SKM-1 (cell line): ENCODE data around the gene TGFBR1.

ENCODE experiments used
- DNase-seq: peaks from one replicate; lab custom pipeline; 2025; ENCODE audit not compliant: unreplicated experiment; lab: John Stamatoyannopoulos, UW

TGFBR1 gene

DNA sequence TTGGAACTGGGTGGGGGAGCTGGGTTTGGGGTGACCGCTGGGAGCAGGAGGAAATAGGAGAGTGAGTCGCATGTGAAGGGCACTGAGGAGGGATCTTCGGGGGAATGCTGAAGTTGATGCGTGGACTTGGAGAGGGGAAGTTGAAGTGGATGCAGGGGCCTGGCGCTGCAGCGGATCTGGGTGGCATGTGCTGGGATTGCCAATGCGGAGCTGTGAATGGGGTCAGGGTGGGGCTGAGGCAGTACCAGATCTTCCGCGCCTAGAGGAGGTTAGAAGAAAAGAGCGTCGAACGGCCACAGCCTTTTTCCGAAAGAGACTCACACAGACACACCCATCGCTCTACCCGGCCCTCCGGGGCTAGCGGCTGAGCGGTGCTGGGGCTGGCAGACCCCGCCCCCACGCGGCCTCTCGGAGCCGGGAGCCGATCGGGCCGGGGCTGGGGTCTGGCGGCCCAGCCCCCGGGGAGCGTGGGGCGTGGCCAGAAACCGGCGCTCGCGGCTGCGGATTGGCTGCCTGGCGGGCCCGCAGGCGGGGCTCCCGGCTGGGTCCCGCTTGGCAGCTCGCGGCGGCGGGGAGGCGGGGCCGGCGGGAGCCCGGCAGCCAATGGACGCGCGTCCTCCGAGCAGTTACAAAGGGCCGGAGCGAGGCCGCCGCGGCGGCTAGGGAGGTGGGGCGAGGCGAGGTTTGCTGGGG lies at the start of gene TGFBR1:
TGFBR1 (plus strand) TSS at position 655 of the 693 bp plus-strand sequence. CDS start 93 bp downstream, outside the sequence.
- DNase-seq, result peak; percentile 32

- DNase-seq, result no peak
Measured at GRCh38 chr9:99055384-99055783, 49.5 kb upstream of the TGFBR1 start.

DNA sequence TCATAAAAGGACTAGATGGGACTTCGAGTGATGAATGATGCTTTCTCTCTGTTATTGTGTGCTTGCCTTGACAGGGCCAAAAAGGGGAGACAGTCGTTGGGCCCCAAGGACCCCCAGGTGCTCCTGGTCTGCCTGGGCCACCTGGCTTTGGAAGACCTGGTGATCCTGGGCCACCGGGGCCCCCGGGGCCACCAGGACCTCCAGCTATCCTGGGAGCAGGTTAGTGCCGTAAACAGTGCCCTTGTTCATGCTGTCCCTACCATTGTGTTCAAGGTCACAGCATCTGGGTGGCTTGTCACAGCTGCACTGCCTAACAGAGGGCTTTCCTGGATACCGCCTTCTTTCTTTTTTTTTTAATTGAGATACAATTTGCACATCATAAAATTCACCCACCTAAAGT lies 48.7 kb upstream of the TGFBR1 start:
- DNase-seq, result no peak

DNA sequence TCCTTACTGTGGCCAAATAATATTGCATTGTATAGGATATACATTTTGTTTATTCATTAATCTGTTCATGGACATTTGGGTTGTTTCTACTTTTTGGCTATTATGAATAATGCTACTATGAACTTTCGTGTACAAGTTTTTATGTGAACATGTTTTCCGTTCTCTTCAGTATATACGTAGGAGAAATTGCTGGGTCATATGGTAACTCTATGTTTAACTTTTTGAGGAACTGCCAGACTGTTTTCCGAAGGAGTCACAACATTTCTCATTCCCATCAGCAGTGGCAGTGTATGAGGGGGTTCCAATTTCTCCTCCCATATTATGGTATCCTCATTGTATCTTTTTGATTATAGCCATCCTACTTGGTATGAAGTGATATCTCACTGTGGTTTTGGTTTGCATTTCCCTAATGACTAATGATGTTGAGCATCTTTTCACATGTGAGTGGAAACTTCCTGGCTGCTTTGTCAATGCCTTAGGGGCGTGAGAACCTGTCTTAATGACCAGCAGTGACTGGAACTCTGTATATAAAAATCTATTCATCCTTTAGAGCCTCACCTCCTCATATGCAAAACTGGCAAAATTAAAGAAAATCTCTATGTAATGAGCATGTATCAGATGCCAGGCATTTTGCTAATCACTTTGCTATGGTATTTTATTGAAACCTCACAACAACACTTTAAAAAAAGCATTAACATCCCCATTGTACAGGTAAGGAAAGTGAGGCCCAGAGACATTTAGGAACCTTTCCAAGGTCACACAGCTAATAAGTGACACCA lies 47.8 kb upstream of the TGFBR1 start:
- DNase-seq, result no peak

- DNase-seq, result peak; percentile 54
Measured at GRCh38 chr9:99057665-99058625, 47.0 kb upstream of the TGFBR1 start.

DNA sequence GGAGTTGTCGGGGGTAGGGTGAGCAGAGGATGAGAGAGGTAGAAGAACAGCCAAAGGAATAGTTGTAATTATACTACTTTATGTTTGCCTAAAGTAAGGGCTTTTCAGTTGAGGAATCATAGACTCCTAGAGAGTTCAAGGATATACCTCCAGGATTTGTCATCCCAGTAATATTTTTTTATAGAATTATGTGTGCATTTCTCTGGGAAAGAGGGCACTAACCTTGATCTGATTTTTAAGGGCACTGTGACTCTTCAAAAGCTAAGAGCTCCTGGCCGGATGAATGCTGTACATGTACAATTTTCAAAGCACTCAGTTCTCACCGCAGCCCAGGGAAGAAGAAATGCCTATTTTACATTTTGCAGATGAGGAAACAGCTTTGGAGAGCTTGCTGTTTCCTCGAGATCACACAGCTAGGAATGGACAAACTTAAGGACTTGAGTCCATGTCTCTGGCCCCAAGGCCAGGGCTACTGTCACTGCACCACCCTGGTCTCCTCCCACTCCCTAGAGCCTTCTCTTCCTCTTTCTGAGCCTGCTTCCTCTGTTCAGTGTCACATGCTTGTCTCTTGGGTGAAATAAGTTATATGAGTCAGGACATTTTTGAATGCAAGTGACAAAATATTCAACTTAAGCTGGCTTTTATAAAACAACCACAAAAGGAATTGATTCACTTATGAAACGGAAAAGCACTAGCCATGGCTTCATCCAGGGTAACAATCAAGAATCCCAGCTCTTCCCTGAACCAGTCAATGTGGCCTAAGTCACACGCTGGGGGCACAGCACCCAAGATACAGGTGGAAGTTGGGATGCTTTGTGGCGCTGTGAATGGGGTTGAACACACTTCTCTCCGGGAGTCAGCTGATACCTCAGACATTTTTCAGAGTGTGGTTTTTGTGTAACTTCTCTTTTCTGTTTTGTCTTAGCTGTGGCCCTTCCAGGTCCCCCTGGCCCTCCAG lies 45.7 kb upstream of the TGFBR1 start:
- peak; percentile 33 for DNase-seq

GRCh38 chr9:99060621-99061020 lies 44.3 kb upstream of the TGFBR1 start:
- no peak for DNase-seq

DNA sequence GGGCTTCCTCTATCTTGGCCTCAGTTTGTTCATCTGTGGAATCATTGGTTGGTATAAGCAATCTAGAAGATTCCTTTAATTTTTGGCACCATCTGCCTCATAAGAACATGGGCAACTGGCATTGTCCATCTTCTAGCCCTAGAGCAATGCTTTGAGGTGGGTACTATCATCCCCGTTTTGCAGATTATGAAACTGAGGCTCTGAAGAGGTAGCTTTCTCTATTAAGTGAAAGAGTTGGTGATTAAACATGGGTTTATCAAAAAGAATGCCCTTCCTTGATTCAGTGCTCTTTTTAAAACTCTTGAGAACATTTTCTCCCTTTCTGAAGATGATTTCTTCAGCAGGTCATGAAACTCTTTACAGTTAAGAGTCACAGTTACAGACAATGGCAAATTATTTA lies 42.4 kb upstream of the TGFBR1 start:
- DNase-seq, result no peak

DNA sequence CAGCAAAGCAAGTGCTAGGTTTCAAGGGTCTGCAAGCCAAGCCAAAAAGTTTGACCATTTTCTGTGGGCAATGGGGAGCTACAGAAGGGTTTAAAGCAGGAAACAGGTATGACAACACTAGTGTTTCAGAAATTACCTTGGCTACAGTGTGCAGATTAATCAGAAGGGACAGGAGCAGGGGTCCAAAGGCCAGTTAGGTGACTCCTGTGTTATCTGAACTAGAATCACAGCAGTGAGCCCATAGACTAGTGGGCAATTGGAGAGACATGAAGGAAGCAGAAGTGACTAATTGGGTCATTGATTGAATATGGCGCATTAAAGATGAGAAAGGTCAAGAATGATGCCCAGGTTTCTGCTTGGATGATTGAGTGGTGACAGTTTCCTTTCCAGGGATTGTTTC lies 41.4 kb upstream of the TGFBR1 start:
- DNase-seq, result no peak

DNA sequence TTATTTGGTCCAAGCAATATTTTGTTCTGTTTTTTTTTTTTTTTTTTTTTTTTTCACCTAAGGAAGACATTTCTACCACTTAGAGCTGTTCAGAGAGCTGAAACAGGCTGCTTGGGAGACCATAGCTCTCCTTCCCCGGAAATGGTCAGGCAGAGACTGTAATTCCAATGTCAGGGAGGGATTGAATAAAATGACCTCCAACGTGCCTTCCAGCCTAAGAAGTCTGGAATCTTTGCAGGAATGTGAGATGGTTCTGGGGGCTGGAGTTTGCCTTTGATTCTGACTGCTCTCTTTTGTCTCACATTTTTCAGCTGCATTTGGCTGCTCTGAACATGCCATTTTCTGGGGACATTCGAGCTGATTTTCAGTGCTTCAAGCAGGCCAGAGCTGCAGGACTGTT lies 38.3 kb upstream of the TGFBR1 start:
- DNase-seq, result no peak

DNA sequence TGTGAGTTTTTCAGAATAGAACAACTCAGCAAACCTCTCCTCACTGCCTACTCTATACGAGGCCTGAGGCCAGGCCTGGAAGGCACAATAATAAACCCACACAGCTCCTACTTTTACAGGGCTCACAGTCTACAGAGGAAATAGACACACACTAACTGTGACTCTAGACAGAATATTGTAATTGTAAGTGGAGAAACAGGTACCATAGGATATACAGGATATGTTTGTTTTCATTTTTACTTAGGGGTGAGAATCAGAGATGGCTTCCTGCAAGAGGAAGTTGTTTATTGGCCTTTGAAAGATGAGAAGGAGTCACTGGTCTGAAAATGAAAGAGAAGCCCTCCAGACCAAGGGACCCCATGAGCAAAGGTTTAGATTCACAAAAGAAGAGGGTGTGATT lies 35.8 kb upstream of the TGFBR1 start:
- DNase-seq, result no peak

DNA sequence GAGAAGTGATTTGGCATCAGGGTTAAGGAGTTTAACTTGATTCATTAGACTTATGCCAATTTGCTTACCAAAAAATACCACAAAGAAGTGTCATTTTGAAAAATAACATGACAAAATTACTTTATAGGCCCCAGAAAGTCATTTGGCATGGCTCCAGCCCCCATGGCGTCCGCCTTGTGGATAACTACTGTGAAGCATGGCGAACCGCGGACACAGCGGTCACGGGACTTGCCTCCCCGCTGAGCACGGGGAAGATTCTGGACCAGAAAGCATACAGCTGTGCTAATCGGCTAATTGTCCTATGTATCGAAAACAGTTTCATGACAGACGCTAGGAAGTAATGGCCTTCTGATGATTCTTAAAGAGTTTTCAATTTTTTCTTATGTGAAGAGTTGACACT lies 35.4 kb upstream of the TGFBR1 start:
- DNase-seq, result no peak

- DNase-seq, result no peak
Measured at GRCh38 chr9:99070681-99071080, 34.2 kb upstream of the TGFBR1 start.

GRCh38 chr9:99071313-99072039 lies 33.4 kb upstream of the TGFBR1 start:
- no peak for DNase-seq

DNA sequence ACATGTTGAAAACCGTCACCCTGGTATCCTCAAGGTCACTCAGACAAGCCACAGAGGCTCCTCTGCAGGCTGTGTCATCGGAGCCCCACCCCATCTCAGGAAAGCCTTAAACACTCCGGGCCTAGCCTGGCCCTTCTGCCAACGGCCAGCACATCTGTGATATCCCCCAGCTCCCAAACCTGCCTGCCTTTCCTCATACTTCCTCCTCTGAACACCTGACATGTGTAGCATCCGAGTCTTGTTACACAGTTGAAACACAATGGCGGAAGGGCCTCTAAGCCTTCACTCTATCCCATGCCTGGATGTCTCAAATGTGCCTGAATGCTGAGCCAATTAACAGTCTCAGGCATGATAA lies 32.9 kb upstream of the TGFBR1 start:
- DNase-seq, result no peak

- no peak for DNase-seq
Measured at GRCh38 chr9:99073347-99073746, 31.6 kb upstream of the TGFBR1 start.

DNA sequence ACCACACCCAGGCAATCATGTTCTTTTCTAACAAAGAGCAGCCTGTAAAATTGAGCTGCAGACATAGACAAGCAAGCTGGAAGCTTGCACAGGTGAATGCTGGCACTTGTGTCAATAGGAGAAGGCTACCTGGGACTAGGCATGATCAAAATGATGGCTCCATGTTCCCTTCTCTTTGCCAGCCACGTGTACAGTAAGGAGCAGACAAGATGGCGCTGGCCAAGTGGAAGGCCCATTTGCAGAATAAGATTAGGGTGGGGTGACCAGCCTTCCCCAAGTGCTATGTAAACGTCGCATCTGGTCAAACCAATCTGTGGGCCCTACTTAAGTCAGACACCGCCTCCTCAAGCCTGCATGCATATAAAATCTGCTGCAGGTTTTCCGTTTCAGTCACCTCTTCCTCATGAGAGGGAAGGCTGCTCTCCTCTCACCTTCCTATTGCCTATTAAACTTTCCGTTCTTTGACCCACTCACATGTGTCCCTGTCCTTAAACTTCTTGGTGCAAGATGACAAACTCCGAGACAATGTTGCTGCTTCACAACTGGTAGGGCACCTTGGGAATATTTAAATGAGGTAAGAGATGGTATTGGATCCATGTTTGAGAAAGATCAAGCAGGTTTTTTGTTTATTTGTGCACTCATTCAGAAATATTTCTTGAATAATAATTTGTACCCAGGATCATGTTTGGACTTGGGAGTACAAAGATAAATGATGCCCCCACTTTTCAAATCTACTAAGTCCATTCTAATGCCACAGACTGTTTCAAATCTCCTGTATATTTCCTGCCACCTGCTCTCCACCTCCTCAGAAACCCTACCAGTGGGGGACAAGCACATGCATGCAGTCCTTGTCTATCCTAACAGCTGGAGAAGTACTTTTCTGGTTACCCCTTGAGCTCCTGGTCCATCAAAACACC lies 30.7 kb upstream of the TGFBR1 start:
- no peak for DNase-seq

DNA sequence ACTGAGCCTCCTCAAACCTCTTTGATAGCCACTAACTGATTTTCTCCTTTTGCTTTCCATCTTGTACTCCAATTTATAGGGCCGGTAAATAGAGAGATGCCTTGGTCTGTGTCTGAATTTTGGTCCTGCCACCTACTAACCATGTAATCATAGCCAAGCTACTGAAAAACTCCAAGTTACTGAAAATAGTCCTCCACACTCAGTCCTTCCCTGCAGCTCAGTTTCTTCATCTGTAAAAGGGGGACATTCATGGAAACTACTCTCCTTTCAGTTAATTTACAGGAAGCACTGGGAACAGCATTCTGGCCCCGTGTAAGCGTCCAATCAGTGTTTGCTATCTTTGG lies 30.0 kb upstream of the TGFBR1 start:
- DNase-seq, result no peak
